ENCODE data around the gene ANK3. TPM values are rescaled to one million over a fixed set of nuclear protein-coding genes. Genes with fewer than 3 reads are reported as not detected.

The ANK3 gene
- polyA plus RNA-seq, 1 donor from 2014 or later, result 114 TPM

GRCh38 chr10:60399328-60399727, 9.7 kb upstream of the ANK3 start:
- H3K4me2 ChIP-seq (ENCODE audit: low read length), result no peak overlapping the region
- no peaks in the 10 kb centered on the region for H3K36me3 ChIP-seq (ENCODE audit: insufficient read depth, low read length)
- H3K9me2 ChIP-seq (ENCODE audit: insufficient read depth, low read length), result no peaks in the 10 kb centered on the region
- no peak overlapping the region for H3K4me3 ChIP-seq (ENCODE audit: low read length)
- H3F3A ChIP-seq (ENCODE audit: insufficient read depth, low read length, poor library complexity, severe bottlenecking), result no peaks in the 10 kb centered on the region
- no peak for TF ChIP-seq REST (IDR thresholded peaks at IDR 0.05; ENCODE audit: borderline replicate concordance)
- no peak for TF ChIP-seq EZH2 (IDR thresholded peaks at IDR 0.05; ENCODE audit: borderline replicate concordance, insufficient read depth, low read length, poor library complexity, severe bottlenecking)
- TF ChIP-seq TAF1 (IDR thresholded peaks at IDR 0.05; ENCODE audit: low read depth), result no peak
- no peak for TF ChIP-seq POLR2AphosphoS5 (IDR thresholded peaks at IDR 0.05)
- TF ChIP-seq EP300 (conservative IDR thresholded peaks at IDR 0.05; ENCODE audit: poor library complexity, severe bottlenecking), result no peak
- no peak for TF ChIP-seq CTCF (IDR thresholded peaks at IDR 0.05; ENCODE audit: poor library complexity, severe bottlenecking)
- TF ChIP-seq SMC3 (conservative IDR thresholded peaks at IDR 0.05; ENCODE audit: poor library complexity), result no peak
- TF ChIP-seq RAD21 (conservative IDR thresholded peaks at IDR 0.05), result no peak
- TF ChIP-seq MXI1 (conservative IDR thresholded peaks at IDR 0.05; ENCODE audit: poor library complexity, severe bottlenecking), result no peak
- H2AFZ ChIP-seq (ENCODE audit: low read depth, low read length), result no peak overlapping the region
- H3K27ac ChIP-seq (ENCODE audit: low read length), result no peak overlapping the region
- H3K9ac ChIP-seq (ENCODE audit: low read length), result no peak overlapping the region
- H3K79me2 ChIP-seq (replicated peaks; ENCODE audit: insufficient read depth, low read length), result peaks cover 22% of the 10 kb centered on the region
- no peaks in the 10 kb centered on the region for H3K27me3 ChIP-seq (ENCODE audit: insufficient read depth, low read depth, low read length)
- H4K20me1 ChIP-seq (ENCODE audit: insufficient read depth), result no peaks in the 10 kb centered on the region
- no peaks in the 10 kb centered on the region for H3K9me3 ChIP-seq (ENCODE audit: low read length)

GRCh38 chr10:60397792-60398191, 8.1 kb upstream of the ANK3 start:
- TF ChIP-seq REST (IDR thresholded peaks at IDR 0.05; ENCODE audit: borderline replicate concordance) (no peak), SMC3 (conservative IDR thresholded peaks at IDR 0.05; ENCODE audit: poor library complexity) (no peak), EZH2 (IDR thresholded peaks at IDR 0.05; ENCODE audit: borderline replicate concordance, insufficient read depth, low read length, poor library complexity, severe bottlenecking) (no peak), POLR2AphosphoS5 (IDR thresholded peaks at IDR 0.05) (no peak), TAF1 (IDR thresholded peaks at IDR 0.05; ENCODE audit: low read depth) (no peak), CTCF (IDR thresholded peaks at IDR 0.05; ENCODE audit: poor library complexity, severe bottlenecking) (no peak), MXI1 (conservative IDR thresholded peaks at IDR 0.05; ENCODE audit: poor library complexity, severe bottlenecking) (no peak), EP300 (conservative IDR thresholded peaks at IDR 0.05; ENCODE audit: poor library complexity, severe bottlenecking) (no peak), RAD21 (conservative IDR thresholded peaks at IDR 0.05) (no peak)
- Histone ChIP-seq H3F3A (ENCODE audit: insufficient read depth, low read length, poor library complexity, severe bottlenecking) (no peaks in the 10 kb centered on the region), H3K4me3 (ENCODE audit: low read length) (no peak overlapping the region), H4K20me1 (ENCODE audit: insufficient read depth) (no peaks in the 10 kb centered on the region), H2AFZ (ENCODE audit: low read depth, low read length) (no peak overlapping the region), H3K9me2 (ENCODE audit: insufficient read depth, low read length) (no peaks in the 10 kb centered on the region), H3K9ac (ENCODE audit: low read length) (no peak overlapping the region), H3K27me3 (ENCODE audit: insufficient read depth, low read depth, low read length) (no peaks in the 10 kb centered on the region), H3K9me3 (ENCODE audit: low read length) (no peaks in the 10 kb centered on the region), H3K79me2 (replicated peaks; ENCODE audit: insufficient read depth, low read length) (peaks cover 12% of the 10 kb centered on the region), H3K36me3 (ENCODE audit: insufficient read depth, low read length) (no peaks in the 10 kb centered on the region), H3K27ac (ENCODE audit: low read length) (no peak overlapping the region), H3K4me2 (ENCODE audit: low read length) (no peak overlapping the region)
